LHCN-M2 (cell line): ENCODE results near the gene ZNF343. TPM values are rescaled to one million over a fixed set of nuclear protein-coding genes. Genes with fewer than 3 reads are reported as not detected.
"Not testable (repeated sequence)": the region's sequence is repeated elsewhere in the genome, so short reads cannot be mapped to it uniquely, and the experiment has no call there.

Experiments
- DNase-seq: peaks from one replicate; pipeline ENCODE4 v3.0.0-alpha.2; 2012; ENCODE audit warnings: low read depth
- polyA plus RNA-seq: library from polyadenylated mRNA; unstranded; fragments of >200 nt; gene quantifications from one replicate; pipeline ENCODE4 v1.2.1, GENCODE V29; 2012; ENCODE audit warnings: missing spikeins
- total RNA-seq: library from RNA; depleted of rRNA; stranded (reverse); fragments of >200 nt; gene quantifications from 2 replicates; pipeline ENCODE4 v1.2.3, GENCODE V29; 2014; rRNA removed

Gene ZNF343
- 10.3 and 10.6 TPM in 2 replicates for total RNA-seq
- polyA plus RNA-seq: 4.3 TPM

DNA sequence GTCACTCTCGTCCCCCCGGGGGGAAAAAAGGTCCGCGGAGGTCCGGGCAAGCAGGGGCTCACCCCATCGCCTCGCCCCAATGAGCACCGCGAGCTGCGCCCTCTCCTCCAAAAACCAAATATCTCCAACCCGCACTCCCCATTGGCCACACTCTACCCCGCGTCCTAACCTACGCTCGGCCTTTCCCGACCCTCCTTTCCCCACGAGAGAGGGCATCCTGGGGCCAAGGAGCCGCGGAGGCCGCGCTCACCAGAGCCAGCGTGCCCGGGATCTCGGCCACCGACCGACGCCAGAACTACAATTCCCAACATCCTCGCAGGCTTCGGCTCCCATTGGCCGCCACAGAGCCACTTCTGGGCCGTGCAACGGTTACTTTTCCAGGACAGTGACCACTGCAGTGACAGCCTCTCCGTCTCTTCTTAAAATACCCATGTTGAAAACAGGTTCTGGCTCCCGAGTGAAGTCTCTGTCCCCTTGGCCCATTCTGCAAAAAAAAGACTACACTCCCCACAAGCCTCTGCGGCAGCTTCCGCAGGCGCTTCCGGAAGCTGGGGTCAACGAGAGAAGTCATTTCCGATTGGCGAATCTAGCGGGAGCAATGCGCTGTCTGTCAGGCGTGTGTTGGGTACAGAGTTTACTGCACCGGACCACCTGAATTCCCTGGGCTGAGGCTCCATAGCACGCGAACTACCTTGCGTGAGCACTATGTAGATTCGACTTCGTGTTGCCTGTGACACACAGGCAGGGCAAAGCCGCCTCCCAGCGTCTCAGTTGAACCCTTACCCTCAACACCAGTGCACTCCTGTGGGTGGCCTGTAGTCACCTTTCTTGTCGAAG lies at the start of gene ZNF343:
ZNF343 (minus strand) TSS at position 285 of the 837 bp plus-strand sequence. CDS start 15,020 bp downstream, outside the sequence.
- peak; percentile 75 for DNase-seq

DNA sequence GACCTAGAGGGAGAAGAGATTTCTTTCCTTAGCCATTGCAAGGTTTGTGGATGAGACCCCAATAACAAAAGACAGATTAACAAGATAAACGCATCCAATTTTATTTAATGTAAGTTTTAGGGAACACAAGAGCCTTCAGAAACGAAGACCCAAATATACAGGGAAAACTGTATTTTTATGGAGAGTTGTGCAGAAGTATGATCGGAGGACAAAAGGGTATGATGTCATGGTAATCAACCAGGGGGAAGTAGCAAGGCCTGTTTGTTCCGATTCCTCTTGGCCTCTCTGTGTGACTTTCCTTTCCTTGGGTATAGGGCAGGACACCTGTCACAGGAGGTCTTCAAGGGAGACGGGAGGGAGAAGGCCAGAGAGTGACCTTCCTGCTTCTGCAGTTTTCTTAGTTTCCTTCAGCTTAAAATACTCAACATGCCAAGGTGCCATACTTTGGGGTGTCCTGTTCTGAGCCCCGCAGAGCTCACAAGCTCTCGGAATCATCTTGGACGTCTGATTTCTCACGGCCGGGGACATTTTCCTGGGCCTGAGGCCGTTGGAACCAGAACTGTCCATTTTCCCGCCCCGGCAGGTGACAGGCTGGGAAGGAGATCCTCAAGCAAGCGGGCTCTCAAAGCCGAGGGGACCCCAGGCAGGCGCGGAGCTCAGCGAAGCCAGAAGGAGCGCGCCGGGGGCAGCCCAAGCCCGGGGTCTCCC lies 49.3 kb upstream of the ZNF343 start:
- DNase-seq: no peak

DNA sequence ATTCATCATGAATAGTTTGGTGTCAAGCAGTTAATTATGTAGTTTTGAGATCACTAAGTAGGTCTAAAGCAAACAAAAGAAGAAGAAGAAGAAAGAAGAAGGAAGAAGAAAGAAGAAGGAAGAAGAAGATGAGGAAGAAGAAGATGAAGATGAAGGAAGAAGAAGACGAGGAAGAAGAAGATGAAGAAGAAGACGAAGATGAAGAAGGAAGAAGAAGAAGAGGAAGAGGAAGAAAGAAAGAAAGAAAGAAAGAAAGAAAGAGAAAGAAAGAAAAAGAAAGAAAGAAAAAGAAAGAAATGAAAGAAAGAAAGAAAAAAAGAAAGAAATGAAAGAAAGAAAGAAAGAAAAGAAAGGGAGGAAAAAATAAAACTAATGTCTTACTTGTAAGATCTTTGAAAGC lies 36.9 kb upstream of the ZNF343 start:
- DNase-seq: no peak

DNA sequence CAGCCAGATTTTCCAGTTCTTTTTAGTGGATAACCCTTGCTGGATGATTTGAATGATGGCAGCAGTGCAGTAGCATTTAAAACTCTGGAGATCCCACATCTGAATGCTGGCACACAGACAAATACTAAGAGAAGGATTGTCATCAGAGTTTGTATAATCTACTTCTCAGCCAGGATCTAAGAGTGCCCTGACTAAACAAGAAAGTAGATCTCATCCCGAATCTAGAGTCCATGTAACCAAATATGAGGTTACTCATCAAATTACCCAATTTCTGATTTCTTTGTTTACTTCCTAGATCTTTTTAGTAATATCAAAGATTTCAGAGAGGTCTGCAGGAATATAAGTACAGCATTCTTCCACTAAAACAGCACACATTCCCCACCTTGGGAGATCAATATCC lies 35.5 kb upstream of the ZNF343 start:
- peak; percentile 37 for DNase-seq

DNA sequence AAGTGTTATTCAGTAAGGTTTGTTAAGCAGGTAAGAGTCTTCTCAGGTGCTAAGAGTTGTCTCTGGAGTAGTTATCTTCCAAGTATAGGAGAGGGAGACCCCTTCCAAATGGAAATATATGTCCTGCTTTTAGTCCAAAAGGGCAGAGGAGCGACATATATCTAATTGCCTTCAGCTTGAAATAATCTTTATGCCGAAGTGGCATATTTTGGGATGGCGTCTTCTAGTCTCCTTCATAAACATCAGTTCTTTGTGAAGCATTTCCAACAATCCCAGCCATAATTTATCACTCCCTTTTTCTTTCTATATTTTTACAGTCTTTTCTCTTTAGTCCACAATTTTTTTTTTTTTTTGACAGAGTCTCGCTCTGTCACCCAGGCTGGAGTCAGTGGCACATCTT lies 33.6 kb upstream of the ZNF343 start:
- DNase-seq: no peak

DNA sequence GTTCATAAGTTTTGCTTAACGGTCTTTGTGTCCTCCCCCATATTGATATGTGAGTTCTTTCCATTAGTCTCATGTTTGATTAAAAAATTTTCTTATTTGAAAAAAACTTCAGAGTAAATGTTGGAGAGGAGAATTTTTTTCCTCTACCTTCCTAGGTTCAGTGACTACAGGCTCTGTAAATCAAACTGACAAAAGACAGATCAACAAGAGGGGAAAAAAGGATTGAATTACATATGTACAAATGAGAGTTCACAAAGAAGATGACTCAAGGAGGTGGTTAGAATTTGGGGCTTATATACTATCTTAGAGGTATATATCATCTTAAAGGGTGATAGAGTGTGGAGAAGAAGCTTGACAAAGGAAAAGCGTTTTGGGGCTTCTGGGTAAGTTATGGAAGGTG lies 33.2 kb upstream of the ZNF343 start:
- DNase-seq: no peak

DNA sequence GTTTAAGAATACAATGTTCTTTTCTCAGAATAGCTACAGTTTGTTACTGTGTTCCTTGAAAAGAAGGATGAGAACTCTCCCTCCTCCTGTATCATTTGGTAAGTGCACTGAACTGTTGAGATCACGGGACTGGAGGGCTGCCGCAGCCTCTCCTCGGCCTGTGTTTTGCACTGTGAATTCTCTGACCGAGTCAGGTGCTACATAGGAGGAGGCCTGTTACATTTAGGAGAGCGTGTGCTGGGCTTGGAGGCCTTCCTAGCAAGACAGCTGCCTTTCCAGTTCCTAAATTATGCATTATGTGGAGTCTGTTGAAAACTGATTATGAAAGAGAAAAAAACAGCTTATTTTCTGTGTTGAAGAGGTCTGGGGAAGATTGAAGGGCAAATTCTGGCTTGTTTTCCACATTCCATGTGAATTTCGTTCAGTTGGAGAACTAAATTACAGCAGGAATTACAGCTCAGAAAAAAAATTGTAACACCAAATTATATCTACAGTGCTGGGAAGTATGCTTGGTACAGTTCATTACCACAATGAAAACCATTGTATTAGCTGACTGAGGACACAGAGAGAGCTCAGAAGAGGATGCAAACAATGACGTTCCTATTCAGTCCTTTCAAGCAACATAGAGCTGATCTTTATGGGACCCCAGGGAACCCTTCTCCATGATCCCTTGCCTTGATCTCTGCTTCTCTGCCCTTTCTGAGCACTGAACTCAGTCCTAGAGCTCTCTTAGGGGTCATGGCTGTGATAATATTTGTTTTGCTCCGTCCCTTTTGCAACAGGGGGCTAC lies 30.4 kb upstream of the ZNF343 start:
- no peak for DNase-seq

DNA sequence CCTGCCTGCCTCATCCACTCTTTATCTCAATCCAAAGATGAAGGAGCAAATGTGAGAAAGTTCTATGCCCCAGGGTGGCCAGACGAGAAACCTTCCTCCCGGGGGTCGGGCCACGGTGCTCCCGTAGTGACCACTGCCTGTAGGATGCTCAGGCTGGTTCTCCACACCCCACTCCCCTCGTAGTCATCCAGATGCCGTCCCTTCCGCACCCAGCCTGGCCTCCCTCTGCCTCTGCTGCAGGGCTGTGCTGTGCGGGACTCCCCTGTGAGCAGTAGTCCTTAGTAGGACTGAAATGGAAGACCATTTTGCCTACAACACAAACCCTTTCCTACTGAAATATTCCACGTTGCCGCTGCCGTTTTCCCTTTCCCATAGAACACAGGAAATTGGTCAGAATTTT lies 29.6 kb upstream of the ZNF343 start:
- no peak for DNase-seq

DNA sequence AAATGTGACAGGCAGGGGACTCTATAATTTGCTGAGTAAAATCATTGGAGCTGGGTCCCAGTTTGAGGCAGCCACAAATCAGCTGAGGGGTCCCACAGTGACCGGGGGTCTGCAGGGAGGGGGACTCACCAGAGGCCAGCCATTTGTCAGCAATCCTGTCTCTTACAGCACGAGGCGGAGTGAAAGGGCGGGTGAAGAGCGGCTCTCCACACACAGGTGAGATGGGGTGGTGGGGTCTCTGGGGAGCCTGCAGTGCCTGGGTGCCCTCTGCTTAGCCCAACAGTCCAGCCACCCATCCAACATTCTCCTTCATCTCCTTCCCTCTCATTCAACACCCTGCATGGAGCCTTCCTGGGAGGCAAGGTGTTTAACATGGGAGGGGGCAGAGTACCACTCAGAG lies 28.4 kb upstream of the ZNF343 start:
- DNase-seq: no peak

DNA sequence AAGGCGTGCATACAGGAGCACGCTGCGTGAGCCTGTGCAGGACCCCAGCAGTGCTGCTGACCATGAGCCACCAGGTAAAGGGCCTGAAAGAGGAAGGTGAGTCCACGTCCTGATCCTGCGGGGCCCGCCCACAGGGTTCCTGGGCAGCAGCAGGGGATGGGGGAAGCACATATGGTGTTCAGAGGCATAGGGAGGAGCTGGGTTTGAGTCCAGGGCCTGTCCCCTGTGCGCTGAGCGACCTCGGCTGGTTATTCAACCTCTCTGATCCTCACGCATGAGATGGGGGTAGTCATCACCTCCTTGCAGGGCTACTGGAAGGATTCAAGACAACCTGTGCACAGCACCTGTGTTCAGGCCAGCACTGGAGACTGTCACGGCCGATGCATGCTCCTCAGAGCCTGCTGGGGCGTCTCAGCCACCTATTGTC lies 27.9 kb upstream of the ZNF343 start, which contains the start of gene TMC2:
TMC2 (plus strand) TSS at position 14 of the 427 bp plus-strand sequence; CDS start at position 63, 49 bp downstream.
- DNase-seq: no peak

DNA sequence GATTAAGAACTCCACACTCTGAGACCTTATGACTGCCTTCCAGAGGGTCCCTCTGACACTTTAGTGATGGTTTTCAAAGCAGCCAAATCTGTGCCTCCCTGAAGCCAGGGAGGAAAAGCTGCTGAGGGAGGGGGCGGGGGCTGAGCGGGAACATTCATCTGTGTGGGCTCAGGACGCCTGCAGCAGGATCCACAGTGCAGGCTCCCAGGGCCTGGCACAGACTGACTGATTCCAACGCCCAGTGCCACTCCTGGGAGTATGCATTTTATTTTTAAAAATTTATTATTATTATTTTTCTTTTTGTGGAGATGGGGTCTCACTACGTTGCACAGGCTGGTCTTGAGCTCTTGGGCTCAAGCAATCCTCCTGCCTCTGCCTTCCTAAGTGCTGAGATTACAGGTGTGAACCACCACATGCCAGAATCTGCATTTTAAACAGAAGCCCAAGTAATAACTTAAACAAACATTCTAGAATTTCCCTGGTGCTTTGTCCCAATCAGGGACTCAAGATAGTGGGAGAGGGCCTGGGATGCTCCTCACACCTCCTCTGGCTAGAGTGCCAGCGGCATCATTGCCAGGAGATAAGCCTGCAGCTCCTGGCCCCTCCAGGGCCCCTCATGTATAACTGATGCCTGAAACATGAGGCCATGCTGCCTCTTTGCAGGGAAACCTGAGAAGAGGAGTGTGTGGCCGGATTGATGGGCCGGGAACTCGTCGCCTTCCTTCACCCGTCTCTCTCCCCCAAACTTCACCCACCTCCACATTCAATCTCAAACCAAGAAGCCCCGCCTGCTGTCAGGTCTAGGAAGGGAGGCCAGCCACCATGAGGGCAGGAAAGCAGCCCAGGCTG lies 27.2 kb upstream of the ZNF343 start:
- DNase-seq: no peak

DNA sequence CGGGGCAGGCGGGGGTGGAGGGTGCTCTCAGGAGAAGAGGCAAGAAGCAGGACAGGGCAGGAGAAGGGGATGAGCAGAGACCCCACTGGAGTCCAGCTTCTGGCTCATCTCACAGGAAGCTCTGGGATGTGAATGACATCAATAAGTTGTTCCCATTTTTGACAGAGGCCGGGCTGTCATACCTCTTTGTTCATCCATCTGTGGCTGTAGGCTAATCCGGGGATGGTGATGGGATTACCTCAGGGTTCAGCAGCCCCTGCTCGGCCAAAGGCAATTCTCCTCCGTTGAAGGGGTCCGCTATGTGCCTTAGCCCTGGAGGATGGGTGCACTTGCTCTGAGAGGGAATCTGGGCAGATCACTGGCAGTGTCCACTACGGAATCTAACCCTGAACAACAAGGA lies 24.4 kb upstream of the ZNF343 start:
- DNase-seq: no peak

DNA sequence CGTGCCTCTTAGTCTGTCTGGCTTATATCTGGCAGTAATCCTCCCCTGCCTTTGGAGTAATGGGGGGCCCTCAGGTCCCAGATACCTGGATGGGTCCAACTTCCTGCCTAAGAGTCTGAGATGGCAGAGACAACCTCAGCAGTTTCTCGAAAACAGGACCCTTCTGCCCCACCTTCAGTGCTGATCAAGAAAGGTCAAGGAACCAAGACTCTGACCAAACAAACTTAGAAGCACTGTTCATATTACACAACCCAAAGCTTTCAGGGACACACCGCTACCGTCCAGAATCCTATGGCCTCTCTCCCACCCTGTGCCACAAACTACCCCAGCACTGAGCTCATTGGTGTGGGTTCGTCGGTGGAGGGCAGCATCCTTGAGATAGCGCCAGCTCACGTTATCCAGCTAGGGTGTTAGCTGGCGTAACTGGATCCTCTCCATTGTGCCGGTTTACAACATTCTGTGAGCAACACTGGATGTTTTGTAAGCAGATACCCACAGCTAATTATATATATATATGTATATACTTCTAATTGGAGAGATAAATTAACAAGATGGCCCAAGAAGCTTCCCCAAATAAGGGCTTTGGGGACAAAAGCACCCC lies 20.1 kb upstream of the ZNF343 start:
- DNase-seq: no peak

DNA sequence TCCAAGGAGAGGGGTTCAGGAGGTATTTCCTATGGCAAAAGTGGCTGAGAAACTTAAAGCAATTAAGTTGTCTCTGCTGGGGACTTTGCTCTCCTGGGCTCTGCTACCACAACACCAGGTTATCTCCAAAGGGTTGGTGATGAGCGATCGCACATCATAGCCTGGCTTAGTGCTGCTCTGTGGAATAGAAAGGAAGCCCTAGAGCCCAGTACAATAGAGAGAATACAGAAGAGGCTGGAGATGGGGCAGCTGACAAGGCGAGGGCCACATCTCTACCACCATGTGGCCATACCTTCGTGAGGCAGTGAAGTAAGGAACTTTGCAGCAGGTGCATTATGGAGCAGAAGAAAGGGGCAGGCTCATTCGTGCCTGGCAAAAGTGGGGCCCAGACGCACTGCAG lies 19.0 kb upstream of the ZNF343 start:
- DNase-seq: no peak

DNA sequence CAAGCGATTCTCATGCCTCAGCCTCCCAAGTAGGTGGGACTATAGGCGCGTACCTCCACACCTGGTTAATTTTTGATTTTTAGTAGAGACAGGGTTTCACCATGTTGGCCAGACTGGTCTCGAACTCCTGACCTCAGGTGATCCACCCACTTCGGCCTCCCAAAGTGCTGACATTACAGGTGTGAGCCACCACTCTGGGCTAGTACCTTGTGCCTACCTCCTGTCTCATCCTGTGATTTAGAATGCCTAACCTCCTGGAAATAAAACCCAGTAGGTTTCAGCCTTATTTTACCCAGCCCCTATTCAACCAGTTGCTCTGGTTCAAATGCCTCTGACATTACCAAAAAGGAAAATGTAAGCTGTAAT lies 17.5 kb upstream of the ZNF343 start:
- DNase-seq: not testable (repeated sequence)

DNA sequence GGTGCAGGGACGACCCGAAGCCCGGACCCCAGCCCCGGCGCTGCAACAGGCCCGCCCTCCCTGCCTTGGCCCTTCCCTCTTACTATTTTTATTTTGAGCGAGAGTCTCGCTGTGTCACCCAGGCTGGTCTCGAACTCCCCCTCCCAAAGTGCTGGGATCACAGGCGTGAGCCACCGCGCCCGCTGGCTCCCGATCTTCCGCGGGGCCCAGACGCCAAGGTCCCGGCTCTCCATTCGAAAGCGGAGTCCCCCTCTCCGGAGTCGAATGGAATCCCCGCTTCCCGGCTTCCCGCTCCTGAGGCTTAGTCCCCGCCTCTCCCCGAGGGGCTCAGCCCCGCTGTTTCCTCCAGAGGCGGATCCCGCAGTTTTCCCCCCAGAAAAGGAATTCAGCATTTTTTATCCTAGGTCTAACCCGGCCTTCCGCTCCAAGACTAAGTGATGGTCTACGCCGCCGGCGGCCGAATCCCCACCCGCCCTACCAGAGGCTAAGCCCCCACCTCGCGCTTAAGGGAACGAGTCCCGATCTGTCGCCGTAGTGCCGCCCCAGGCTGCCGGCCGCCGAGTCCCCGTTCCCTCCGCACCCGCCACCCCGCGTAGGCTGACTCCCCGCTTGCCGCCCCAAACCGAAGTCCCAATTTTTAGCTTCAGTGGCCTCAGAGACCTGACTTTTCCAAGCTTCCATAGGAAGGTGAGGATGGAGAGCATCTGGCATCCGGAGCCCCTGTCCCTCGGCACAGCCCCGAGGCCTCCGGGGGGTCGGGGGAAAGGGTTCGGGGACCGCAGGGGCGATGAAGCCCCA lies 16.2 kb upstream of the ZNF343 start:
- DNase-seq: peak; percentile 53

DNA sequence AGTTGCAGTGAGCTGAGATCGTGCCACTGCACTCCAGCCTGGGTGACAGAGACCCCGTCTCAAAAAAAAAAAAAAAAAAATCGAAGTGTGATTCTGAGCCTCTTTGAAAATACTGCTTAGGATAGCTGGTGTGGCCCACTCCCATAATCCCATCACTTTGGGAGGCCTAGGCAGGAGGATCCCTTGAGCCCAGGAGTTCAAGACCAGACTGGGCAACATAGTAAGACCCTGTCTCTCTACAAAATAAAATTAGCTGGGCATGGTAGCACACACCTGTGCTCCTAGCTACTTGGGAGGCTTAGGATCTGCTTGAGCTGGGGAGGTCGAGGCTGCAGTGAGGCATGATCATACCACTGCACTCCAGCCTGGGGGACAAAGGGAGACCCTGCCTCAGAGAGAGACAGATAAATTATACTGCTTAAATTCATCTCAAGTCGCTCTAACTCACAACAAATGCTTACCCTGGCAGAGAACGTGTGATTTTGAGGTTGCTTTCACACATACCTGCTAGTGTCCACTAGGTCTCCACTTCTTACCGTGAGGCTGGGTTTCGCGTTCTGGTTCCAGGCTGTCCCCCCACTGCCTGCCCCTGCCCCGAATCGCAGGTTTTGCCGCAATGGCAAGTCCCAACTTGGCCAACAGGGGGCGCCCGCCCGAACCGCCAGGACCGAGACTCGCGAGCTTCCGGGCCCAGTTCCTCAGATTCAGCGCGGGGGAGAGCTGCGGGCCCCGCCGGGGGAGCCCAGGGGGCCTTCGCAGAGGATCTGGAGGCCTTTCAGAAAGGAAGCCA lies 15.4 kb upstream of the ZNF343 start:
- DNase-seq: peak; percentile 67

DNA sequence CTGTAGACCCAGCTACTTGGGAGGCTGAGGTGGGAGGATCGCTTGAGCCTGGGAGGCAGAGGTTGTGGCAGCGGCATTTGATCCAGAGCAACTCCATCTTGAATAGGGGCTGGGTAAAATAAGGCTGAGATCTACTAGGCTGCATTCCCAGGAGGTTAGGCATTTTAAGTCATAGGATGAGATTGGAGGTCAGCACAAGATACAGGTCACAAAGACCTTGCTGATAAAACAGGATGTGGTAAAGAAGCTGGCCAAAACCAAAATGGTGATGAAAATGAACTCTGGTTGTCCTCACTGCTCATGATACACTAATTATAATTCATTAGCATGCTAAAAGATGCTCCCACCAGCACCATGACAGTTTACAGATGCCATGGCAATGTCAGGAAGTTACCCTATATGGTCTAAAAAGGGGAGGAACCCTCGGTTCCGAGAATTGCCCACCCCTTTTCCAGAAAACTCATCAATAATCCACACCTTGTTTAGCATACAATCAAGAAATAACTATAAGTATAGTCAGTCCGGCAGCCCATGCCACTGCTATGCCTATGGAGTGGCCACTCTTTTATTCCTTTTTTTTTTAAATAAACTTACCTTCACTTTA lies 14.2 kb upstream of the ZNF343 start:
- DNase-seq: not testable (repeated sequence)
